Measurements from ENCODE around the gene PLEKHA7. TPM values are rescaled to one million over a fixed set of nuclear protein-coding genes. Genes with fewer than 3 reads are reported as not detected.

PLEKHA7 gene
- total RNA-seq, 1 experiment from 2014 or later = 18.4 TPM

GRCh38 chr11:16794047-16794818 lies 220.0 kb downstream of the PLEKHA7 start:
- H2AFZ ChIP-seq (ENCODE audit: low read length) = no peak overlapping the region
- no peaks in the 10 kb centered on the region for H3K27me3 ChIP-seq (ENCODE audit: low read length)
- no peaks in the 10 kb centered on the region for H3K9me3 ChIP-seq (ENCODE audit: low read length)
- intact Hi-C loops (cut with micrococcal nuclease) = no loop called here
- BruUV-seq (replicated peaks) = no TSS peak
- no peaks in the 10 kb centered on the region for H3K9me2 ChIP-seq (replicated peaks; ENCODE audit: low read length)
- DNase-seq (no peak), ATAC-seq (no peak)
- no peaks in the 10 kb centered on the region for H4K20me1 ChIP-seq (ENCODE audit: low read length)
- POLR2A ChIA-PET (ENCODE audit: unreplicated experiment) = no interaction called here
- TF ChIP-seq EZH2 (IDR thresholded peaks at IDR 0.05; ENCODE audit: low read length, unreplicated experiment) (no peak), EZH2phosphoT487 (IDR thresholded peaks at IDR 0.05; ENCODE audit: borderline replicate concordance, low read length) (no peak), CTCF (conservative IDR thresholded peaks at IDR 0.05; ENCODE audit: low read depth, low read length) (no peak)
- no peak overlapping the region for H3K4me3 ChIP-seq (ENCODE audit: low read length)
- CTCF ChIA-PET = no interaction called here
- H3K9ac ChIP-seq (ENCODE audit: low read length) = no peak overlapping the region
- no peak overlapping the region for H3K27ac ChIP-seq (ENCODE audit: low read length)
- no peak overlapping the region for H3K4me2 ChIP-seq (ENCODE audit: low read length)
- no peaks in the 10 kb centered on the region for H3K79me2 ChIP-seq (ENCODE audit: low read length)
- peaks cover 24% of the 10 kb centered on the region for H3K4me1 ChIP-seq (ENCODE audit: insufficient read depth, low read length)
- H3K36me3 ChIP-seq (ENCODE audit: low read depth, low read length) = no peaks in the 10 kb centered on the region
- H3F3A ChIP-seq (ENCODE audit: low read length, unreplicated experiment) = no peaks in the 10 kb centered on the region

GRCh38 chr11:16793511-16793910 lies 220.7 kb downstream of the PLEKHA7 start:
- peaks cover 4% of the 10 kb centered on the region for H3F3A ChIP-seq (ENCODE audit: low read length, unreplicated experiment)
- DNase-seq (no peak), ATAC-seq (no peak)
- no TSS peak for BruUV-seq (replicated peaks)
- no peaks in the 10 kb centered on the region for H3K27me3 ChIP-seq (ENCODE audit: low read length)
- H3K9ac ChIP-seq (ENCODE audit: low read length) = no peak overlapping the region
- no peaks in the 10 kb centered on the region for H3K9me3 ChIP-seq (ENCODE audit: low read length)
- H3K4me3 ChIP-seq (ENCODE audit: low read length) = no peak overlapping the region
- H2AFZ ChIP-seq (ENCODE audit: low read length) = no peak overlapping the region
- no peaks in the 10 kb centered on the region for H3K79me2 ChIP-seq (ENCODE audit: low read length)
- CTCF ChIA-PET = no interaction called here
- TF ChIP-seq CTCF (conservative IDR thresholded peaks at IDR 0.05; ENCODE audit: low read depth, low read length) (no peak), EZH2 (IDR thresholded peaks at IDR 0.05; ENCODE audit: low read length, unreplicated experiment) (no peak), EZH2phosphoT487 (IDR thresholded peaks at IDR 0.05; ENCODE audit: borderline replicate concordance, low read length) (no peak)
- H4K20me1 ChIP-seq (ENCODE audit: low read length) = no peaks in the 10 kb centered on the region
- H3K9me2 ChIP-seq (replicated peaks; ENCODE audit: low read length) = no peaks in the 10 kb centered on the region
- intact Hi-C loops (cut with micrococcal nuclease) = no loop called here
- H3K36me3 ChIP-seq (ENCODE audit: low read depth, low read length) = no peaks in the 10 kb centered on the region
- H3K4me1 ChIP-seq (ENCODE audit: insufficient read depth, low read length) = peaks cover 31% of the 10 kb centered on the region
- no peak overlapping the region for H3K27ac ChIP-seq (ENCODE audit: low read length)
- POLR2A ChIA-PET (ENCODE audit: unreplicated experiment) = no interaction called here
- no peak overlapping the region for H3K4me2 ChIP-seq (ENCODE audit: low read length)

DNA sequence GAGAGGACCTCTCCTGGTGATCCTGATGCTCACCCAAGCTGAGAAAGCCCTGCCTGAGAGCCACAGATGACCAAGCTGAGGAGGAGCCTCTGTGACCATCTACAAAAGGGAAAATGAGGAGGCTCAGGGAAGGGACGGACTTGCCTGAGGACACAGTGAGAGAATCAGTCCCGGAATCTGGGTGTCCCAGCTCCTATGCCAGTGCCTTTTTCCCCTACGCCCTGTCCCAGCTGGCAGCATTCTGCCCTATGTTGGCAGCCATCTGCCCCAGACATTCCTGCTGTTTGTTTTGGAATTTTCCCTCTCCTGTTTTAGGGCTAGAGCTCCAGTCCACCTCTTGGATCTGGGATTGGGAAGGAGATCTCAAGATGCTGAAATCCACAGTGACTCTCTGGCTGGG lies 221.2 kb downstream of the PLEKHA7 start:
- Histone ChIP-seq H3K36me3 (ENCODE audit: low read depth, low read length) (no peaks in the 10 kb centered on the region), H3F3A (ENCODE audit: low read length, unreplicated experiment) (peaks cover 5% of the 10 kb centered on the region), H4K20me1 (ENCODE audit: low read length) (no peaks in the 10 kb centered on the region), H3K9me3 (ENCODE audit: low read length) (no peaks in the 10 kb centered on the region), H3K4me2 (ENCODE audit: low read length) (no peak overlapping the region), H3K9ac (ENCODE audit: low read length) (no peak overlapping the region), H3K27ac (ENCODE audit: low read length) (no peak overlapping the region), H3K4me3 (ENCODE audit: low read length) (no peak overlapping the region), H2AFZ (ENCODE audit: low read length) (no peak overlapping the region), H3K79me2 (ENCODE audit: low read length) (no peaks in the 10 kb centered on the region), H3K9me2 (replicated peaks; ENCODE audit: low read length) (no peaks in the 10 kb centered on the region), H3K4me1 (ENCODE audit: insufficient read depth, low read length) (peaks cover 36% of the 10 kb centered on the region), H3K27me3 (ENCODE audit: low read length) (no peaks in the 10 kb centered on the region)
- DNase-seq = no peak
- no peak for TF ChIP-seq EZH2phosphoT487 (IDR thresholded peaks at IDR 0.05; ENCODE audit: borderline replicate concordance, low read length)
- no peak for TF ChIP-seq CTCF (conservative IDR thresholded peaks at IDR 0.05; ENCODE audit: low read depth, low read length)
- TF ChIP-seq EZH2 (IDR thresholded peaks at IDR 0.05; ENCODE audit: low read length, unreplicated experiment) = no peak
- POLR2A ChIA-PET (ENCODE audit: unreplicated experiment) = no interaction called here
- ATAC-seq = no peak
- intact Hi-C loops (cut with micrococcal nuclease) = no loop called here
- no TSS peak for BruUV-seq (replicated peaks)
- CTCF ChIA-PET = no interaction called here

All from PC-3 (cell line).